CD4-positive, alpha-beta T cell (primary cell): Measurements from ENCODE around the gene IQCM. TPM values are rescaled to one million over a fixed set of nuclear protein-coding genes. Genes with fewer than 3 reads are reported as not detected.

ENCODE experiments used
- ATAC-seq: fragments of 200-7000 bp; cut with Tn5 transposase; one replicate; pipeline ENCODE4 v1.10.0; 2022; ENCODE audit warnings: mild to moderate bottlenecking; ENCODE audit not compliant: poor library complexity
- CTCF ChIA-PET: fragments of 350-600 bp; sonication (Branson Sonifier 250); formaldehyde crosslinking; loops from one replicate; lab custom pipeline; 2021; ENCODE audit warnings: antibody characterized with exemption, inconsistent platforms; lab: Charles Lee
- POLR2A ChIA-PET: fragments of 350-600 bp; sonication (Branson Sonifier 250); formaldehyde crosslinking; loops from one replicate; lab custom pipeline; 2021; ENCODE audit warnings: antibody characterized with exemption, inconsistent platforms; lab: Charles Lee
- DNase-seq, 14 experiments: peaks; one replicate each; pipeline ENCODE4 v3.0.0-alpha.2; 2013 to 2020; ENCODE audit warnings: mixed read lengths in 2 of 14
- H3K27ac ChIP-seq, 2 donors: one replicate each; pipeline versions ENCODE4 v1.5.1 to v1.7.0; 2013; ENCODE audit warnings: low read length in 2 of 2, low read depth in 1 of 2, mild to moderate bottlenecking in 1 of 2
- H3K27me3 ChIP-seq, 2 experiments: 1 replicate in 1 of 2; 2 replicates in 1 of 2; pipeline versions ENCODE4 v1.6.1 to v1.7.0; 2013; ENCODE audit warnings: low read length in 2 of 2, control low read depth in 1 of 2, mild to moderate bottlenecking in 1 of 2, moderate library complexity in 1 of 2; ENCODE audit not compliant: insufficient read depth in 2 of 2, control insufficient read depth in 1 of 2
- H3K36me3 ChIP-seq: one replicate; pipeline ENCODE4 v1.6.1; 2013; ENCODE audit warnings: low read length, control low read depth; ENCODE audit not compliant: insufficient read depth
- H3K4me1 ChIP-seq: one replicate; pipeline ENCODE4 v1.6.1; 2013; ENCODE audit warnings: low read length, control low read depth; ENCODE audit not compliant: insufficient read depth
- H3K4me3 ChIP-seq: one replicate; pipeline ENCODE4 v1.5.1; 2013; ENCODE audit warnings: mild to moderate bottlenecking, low read length, moderate library complexity
- H3K9me3 ChIP-seq, 2 experiments: 1 replicate in 1 of 2; 2 replicates in 1 of 2; pipeline versions ENCODE4 v1.6.1 to v1.7.0; 2013; ENCODE audit warnings: low read length in 2 of 2, mild to moderate bottlenecking in 2 of 2, control low read depth in 1 of 2, moderate library complexity in 1 of 2; ENCODE audit not compliant: control insufficient read depth in 1 of 2, insufficient read depth in 1 of 2
- H3K27ac Mint-ChIP-seq: one replicate; pipeline ENCODE4 v1.8.0; 2020; ENCODE audit warnings: mixed read lengths
- H3K27me3 Mint-ChIP-seq: one replicate; pipeline ENCODE4 v1.8.0; 2021; ENCODE audit warnings: mixed read lengths
- H3K36me3 Mint-ChIP-seq: one replicate; pipeline ENCODE4 v1.8.0; 2021; ENCODE audit warnings: low read depth, mixed read lengths
- H3K4me1 Mint-ChIP-seq: one replicate; pipeline ENCODE4 v1.8.0; 2021; ENCODE audit warnings: low read depth, mixed read lengths
- H3K4me3 Mint-ChIP-seq: one replicate; pipeline ENCODE4 v1.8.0; 2020; ENCODE audit warnings: mild to moderate bottlenecking, mixed read lengths
- H3K9me3 Mint-ChIP-seq: one replicate; pipeline ENCODE4 v1.8.0; 2020; ENCODE audit warnings: mixed read lengths
- CTCF ChIP-seq: fragments of 200-600 bp; IDR thresholded peaks from one replicate; pipeline ENCODE4 v1.8.0; 2022; ENCODE audit warnings: antibody characterized with exemption, mild to moderate bottlenecking
- intact Hi-C, 2 experiments: fragments of 100-400 bp; cut with DNase I in 1 of 2; cut with micrococcal nuclease in 1 of 2; formaldehyde crosslinking; loops; one replicate each; pipeline versions ENCODE4 v1.15.1 to v1.9.0; 2023 to 2025; cut with DNase I, micrococcal nuclease
- total RNA-seq, 174 experiments: library from RNA in 2 of 174; stranded (reverse) in 2 of 174; gene quantifications; one replicate each; pipeline ENCODE4 v1.2.3 and lab custom pipeline; 2021 to 2026

Gene IQCM
- total RNA-seq, 2 experiments from 2014 or later: not detected

GRCh38 chr4:149631629-149632028 lies 184.0 kb downstream of the IQCM start:
- intact Hi-C loops: no loop called here
- H3K27me3 ChIP-seq: no peaks in the 10 kb centered on the region
- H3K27ac ChIP-seq: no peak overlapping the region
- Mint-ChIP-seq H3K36me3 (no peaks in the 10 kb centered on the region), H3K4me1 (no peaks in the 10 kb centered on the region), H3K9me3 (peaks cover 4% of the 10 kb centered on the region), H3K4me3 (no peak overlapping the region), H3K27ac (no peak overlapping the region), H3K27me3 (no peaks in the 10 kb centered on the region)
- H3K4me1 ChIP-seq: no peaks in the 10 kb centered on the region
- no peaks in the 10 kb centered on the region for H3K36me3 ChIP-seq
- ATAC-seq (no peak), DNase-seq (no peak)
- peaks cover 0 to 4% of the 10 kb centered on the region in 2 experiments for H3K9me3 ChIP-seq
- POLR2A ChIA-PET: no interaction called here
- CTCF ChIA-PET: no interaction called here
- no peak overlapping the region for H3K4me3 ChIP-seq
- TF ChIP-seq CTCF: no peak

- H3K4me1 Mint-ChIP-seq: no peaks in the 10 kb centered on the region
- H3K9me3 Mint-ChIP-seq: peaks cover 5% of the 10 kb centered on the region
- peaks cover 0 to 4% of the 10 kb centered on the region in 2 experiments for H3K9me3 ChIP-seq
- no peak for TF ChIP-seq CTCF
- no peak for ATAC-seq
- no peaks in the 10 kb centered on the region for H3K36me3 ChIP-seq
- no peak overlapping the region for H3K4me3 Mint-ChIP-seq
- H3K27me3 Mint-ChIP-seq: no peaks in the 10 kb centered on the region
- H3K27me3 ChIP-seq: no peaks in the 10 kb centered on the region
- intact Hi-C loops: no loop called here
- H3K27ac ChIP-seq: no peak overlapping the region
- ChIA-PET CTCF (no interaction called here), POLR2A (no interaction called here)
- H3K4me1 ChIP-seq: no peaks in the 10 kb centered on the region
- H3K27ac Mint-ChIP-seq: no peak overlapping the region
- no peak overlapping the region for H3K4me3 ChIP-seq
- no peaks in the 10 kb centered on the region for H3K36me3 Mint-ChIP-seq
- DNase-seq: no peak
Observed at GRCh38 chr4:149630064-149630463, 185.6 kb downstream of the IQCM start.

- Mint-ChIP-seq H3K27ac (no peak overlapping the region), H3K27me3 (no peaks in the 10 kb centered on the region), H3K9me3 (peaks cover 7% of the 10 kb centered on the region), H3K36me3 (no peaks in the 10 kb centered on the region), H3K4me1 (no peaks in the 10 kb centered on the region), H3K4me3 (no peak overlapping the region)
- DNase-seq (no peak), ATAC-seq (no peak)
- CTCF ChIA-PET: no interaction called here
- POLR2A ChIA-PET: no interaction called here
- H3K27ac ChIP-seq: no peak overlapping the region
- H3K36me3 ChIP-seq: no peaks in the 10 kb centered on the region
- H3K4me3 ChIP-seq: no peak overlapping the region
- H3K27me3 ChIP-seq: no peaks in the 10 kb centered on the region
- H3K4me1 ChIP-seq: no peaks in the 10 kb centered on the region
- H3K9me3 ChIP-seq: no peaks in the 10 kb centered on the region
- intact Hi-C loops: no loop called here
- no peak for TF ChIP-seq CTCF
Observed at GRCh38 chr4:149605601-149606378, 209.9 kb downstream of the IQCM start.
